Esophagus muscularis mucosa (tissue), 4 donors: ENCODE measurements around the gene UBQLN4. TPM values are rescaled to one million over a fixed set of nuclear protein-coding genes. Genes with fewer than 3 reads are reported as not detected.

ENCODE experiments used
- DNase-seq: peaks from one replicate; pipeline ENCODE4 v3.0.0-alpha.2; 2017; ENCODE audit errors: extremely low spot score
- H3K27ac ChIP-seq, 4 donors: fragments of 200-600 bp; sonication (generic); replicated peaks in 1 of 4; 1 replicate in 3 of 4; 2 replicates in 1 of 4; pipeline ENCODE4 v1.5.1; 2016 to 2019; ENCODE audit warnings: mild to moderate bottlenecking in 1 of 4
- H3K27me3 ChIP-seq, 4 donors: fragments of 200-600 bp; sonication (generic); one replicate each; pipeline versions ENCODE4 v1.5.1 to v1.6.0; 2016 to 2019
- H3K36me3 ChIP-seq, 4 donors: fragments of 200-600 bp; sonication (generic); one replicate each; pipeline ENCODE4 v1.5.1; 2016 to 2019
- H3K4me1 ChIP-seq, 4 donors: fragments of 200-600 bp; sonication (generic); one replicate each; pipeline ENCODE4 v1.5.1; 2016 to 2019
- H3K4me3 ChIP-seq, 4 donors: fragments of 200-600 bp; sonication (generic); 1 replicate in 2 of 4; 2 replicates in 2 of 4; pipeline ENCODE4 v1.5.1; 2016 to 2019; ENCODE audit warnings: mild to moderate bottlenecking in 4 of 4, moderate library complexity in 1 of 4
- H3K9me3 ChIP-seq, 4 donors: fragments of 200-600 bp; sonication (generic); 1 replicate in 3 of 4; 2 replicates in 1 of 4; pipeline ENCODE4 v1.5.1; 2016 to 2019
- CTCF ChIP-seq, 3 experiments: fragments of 200-600 bp in 2 of 3; fragments of 450-650 bp in 1 of 3; sonication (generic) in 2 of 3; IDR thresholded peaks; one replicate each; pipeline ENCODE4 v1.5.1; 2017 to 2019; ENCODE audit warnings: antibody characterized with exemption in 3 of 3, mild to moderate bottlenecking in 2 of 3, moderate library complexity in 1 of 3
- EP300 ChIP-seq: sonication (generic); formaldehyde crosslinking; IDR thresholded peaks from one replicate; pipeline ENCODE4 v1.6.1; 2017; ENCODE audit warnings: antibody characterized with exemption
- POLR2A ChIP-seq: fragments of 450-650 bp; IDR thresholded peaks from one replicate; pipeline ENCODE4 v1.6.1; 2017; ENCODE audit warnings: antibody characterized with exemption, moderate library complexity, mild to moderate bottlenecking, low read depth
- POLR2AphosphoS5 ChIP-seq, 2 donors: sonication (generic); formaldehyde crosslinking; IDR thresholded peaks; one replicate each; pipeline ENCODE4 v1.6.1; 2017; ENCODE audit warnings: antibody characterized with exemption in 2 of 2
- WGBS: methylation state at CpG from one replicate; pipeline ENCODE4 v1.1.5; 2018; 5-methylcytosine and 5-hydroxymethylcytosine counted together
- intact Hi-C: fragments of 100-400 bp; cut with DNase I; formaldehyde crosslinking; loops from one replicate; pipeline ENCODE4 v1.15.1; 2023
- total RNA-seq, 4 donors: library from RNA; depleted of rRNA; stranded (reverse); fragments of >200 nt; gene quantifications; one replicate each; pipeline versions ENCODE4 v1.1.0 to v1.2.1, GENCODE V29; 2016

UBQLN4 gene
- total RNA-seq, 4 donors from 2014 or later = 17.4 to 33.3 (median 26.0) TPM

GRCh38 chr1:156089704-156090103 lies 36.1 kb upstream of the UBQLN4 start:
- H3K27me3 ChIP-seq = no peaks in the 10 kb centered on the region
- WGBS = 72% methylated on average over 4 of the region's 6 CpGs
- H3K36me3 ChIP-seq = no peaks in the 10 kb centered on the region
- H3K9me3 ChIP-seq = no peaks in the 10 kb centered on the region
- peaks cover 13 to 23% (median 16%) of the 10 kb centered on the region in 4 donors for H3K4me1 ChIP-seq
- intact Hi-C loops = loop anchor here (2.0 kb wide), 1 partner anchor 135 kb away; no protein-coding TSS in a partner anchor
- peak overlapping the region in 1 of 4 donors; percentile 26 for H3K27ac ChIP-seq
- no peak for DNase-seq
- TF ChIP-seq POLR2AphosphoS5 (IDR thresholded peaks at IDR 0.05) (no peak), POLR2A (no peak), EP300 (no peak), CTCF (IDR thresholded peaks at IDR 0.05) (no peak)
- no peak overlapping the region for H3K4me3 ChIP-seq

GRCh38 chr1:156086256-156086662 lies 32.7 kb upstream of the UBQLN4 start:
- DNase-seq = no peak
- intact Hi-C loops = no loop called here
- H3K36me3 ChIP-seq = no peaks in the 10 kb centered on the region
- WGBS = 21% methylated on average over 1 of the region's 1 CpG
- no peaks in the 10 kb centered on the region for H3K9me3 ChIP-seq
- peaks cover 30 to 53% (median 39%) of the 10 kb centered on the region in 4 donors for H3K4me1 ChIP-seq
- no peak overlapping the region for H3K4me3 ChIP-seq
- TF ChIP-seq POLR2AphosphoS5 (IDR thresholded peaks at IDR 0.05) (no peak), CTCF (IDR thresholded peaks at IDR 0.05) (no peak), POLR2A (no peak), EP300 (no peak)
- no peaks in the 10 kb centered on the region for H3K27me3 ChIP-seq
- no peak overlapping the region for H3K27ac ChIP-seq

- intact Hi-C loops = no loop called here
- Histone ChIP-seq H3K9me3 (no peaks in the 10 kb centered on the region), H3K27me3 (no peaks in the 10 kb centered on the region), H3K36me3 (no peaks in the 10 kb centered on the region), H3K4me3 (no peak overlapping the region), H3K27ac (no peak overlapping the region), H3K4me1 (peaks cover 28 to 50% (median 36%) of the 10 kb centered on the region in 4 donors)
- TF ChIP-seq EP300 (no peak), POLR2AphosphoS5 (IDR thresholded peaks at IDR 0.05) (no peak), CTCF (IDR thresholded peaks at IDR 0.05) (no peak), POLR2A (no peak)
- no peak for DNase-seq
- 50% methylated on average over 7 of the region's 7 CpGs for WGBS
Measured at GRCh38 chr1:156083800-156084790, 30.5 kb upstream of the UBQLN4 start.

GRCh38 chr1:156082309-156083091 lies 28.9 kb upstream of the UBQLN4 start, which contains the start of gene MEX3A:
MEX3A (minus strand) TSS chr1:156082465; CDS start chr1:156081998, 467 bp downstream.
- TF ChIP-seq POLR2A (no peak), EP300 (no peak), CTCF (IDR thresholded peaks at IDR 0.05) (peak in 1 of 3 experiments; percentile 18), POLR2AphosphoS5 (IDR thresholded peaks at IDR 0.05) (peak; percentile 37 to 51)
- H3K36me3 ChIP-seq = no peaks in the 10 kb centered on the region
- H3K4me1 ChIP-seq = peaks cover 28 to 50% (median 36%) of the 10 kb centered on the region in 4 donors
- no peaks in the 10 kb centered on the region for H3K9me3 ChIP-seq
- WGBS = 1% methylated on average over 29 of the region's 62 CpGs
- intact Hi-C loops = no loop called here
- no peak for DNase-seq
- peak within 1 kb of the TSS; percentile 81 to 88 (median 86) for H3K4me3 ChIP-seq
- no peaks in the 10 kb centered on the region for H3K27me3 ChIP-seq
- H3K27ac ChIP-seq = peak within 1 kb of the TSS; percentile 67 to 77 (median 70)
